Peyer's patch (tissue), 4 donors: ENCODE results near the gene SETDB1. TPM values are rescaled to one million over a fixed set of nuclear protein-coding genes. Genes with fewer than 3 reads are reported as not detected.

ENCODE experiments used
- DNase-seq, 3 donors: peaks; one replicate each; pipeline ENCODE4 v3.0.0-alpha.2; 2017 to 2019
- H3K27ac ChIP-seq, 4 donors: fragments of 200-600 bp; sonication (generic); one replicate each; pipeline ENCODE4 v1.5.1; 2016 to 2019
- H3K27me3 ChIP-seq, 2 donors: fragments of 200-600 bp; sonication (generic); one replicate each; pipeline ENCODE4 v1.5.1; 2019
- H3K36me3 ChIP-seq, 3 donors: fragments of 200-600 bp; sonication (generic); one replicate each; pipeline ENCODE4 v1.5.1; 2016 to 2019
- H3K4me1 ChIP-seq, 4 donors: fragments of 200-600 bp; sonication (generic); one replicate each; pipeline ENCODE4 v1.5.1; 2016 to 2019
- H3K4me3 ChIP-seq, 4 donors: fragments of 200-600 bp; sonication (generic); 1 replicate in 3 of 4; 2 replicates in 1 of 4; pipeline ENCODE4 v1.5.1; 2016 to 2019; ENCODE audit warnings: mild to moderate bottlenecking in 1 of 4
- H3K9me3 ChIP-seq, 4 donors: fragments of 200-600 bp; sonication (generic); one replicate each; pipeline ENCODE4 v1.5.1; 2016 to 2019; ENCODE audit warnings: mild to moderate bottlenecking in 1 of 4
- POLR2A ChIP-seq, 2 donors: fragments of 450-650 bp; IDR thresholded peaks; one replicate each; pipeline ENCODE4 v1.5.1; 2017; ENCODE audit warnings: antibody characterized with exemption in 2 of 2, mild to moderate bottlenecking in 2 of 2, moderate library complexity in 2 of 2
- total RNA-seq, 4 donors: library from RNA; depleted of rRNA; stranded (reverse); fragments of >200 nt; gene quantifications; one replicate each; pipeline ENCODE4 v1.1.0, GENCODE V29; 2016
- TF ChIP-seq, protein P1 (sequence below), 6 experiments: fragments of 450-650 bp in 4 of 6; fragments of 200-600 bp in 2 of 6; sonication (generic) in 1 of 6; IDR thresholded peaks; one replicate each; pipeline ENCODE4 v1.5.1; 2017 to 2019; ENCODE audit warnings: antibody characterized with exemption in 6 of 6, mild to moderate bottlenecking in 3 of 6, moderate library complexity in 1 of 6

The SETDB1 gene
- total RNA-seq, 4 donors from 2014 or later = 28.2 to 106 (median 61.5) TPM

- Histone ChIP-seq H3K27me3 (no peaks in the 10 kb centered on the region), H3K9me3 (no peaks in the 10 kb centered on the region), H3K27ac (peak overlapping the region; percentile 17 to 67 (median 24)), H3K4me3 (no peak overlapping the region), H3K4me1 (peaks cover 2 to 51% (median 21%) of the 10 kb centered on the region in 4 donors), H3K36me3 (no peaks in the 10 kb centered on the region)
- DNase-seq = peak; percentile 79 to 95 (median 92)
- peak; percentile 19 to 55 for TF ChIP-seq POLR2A (IDR thresholded peaks at IDR 0.05)
- TF ChIP-seq, protein P1, sequence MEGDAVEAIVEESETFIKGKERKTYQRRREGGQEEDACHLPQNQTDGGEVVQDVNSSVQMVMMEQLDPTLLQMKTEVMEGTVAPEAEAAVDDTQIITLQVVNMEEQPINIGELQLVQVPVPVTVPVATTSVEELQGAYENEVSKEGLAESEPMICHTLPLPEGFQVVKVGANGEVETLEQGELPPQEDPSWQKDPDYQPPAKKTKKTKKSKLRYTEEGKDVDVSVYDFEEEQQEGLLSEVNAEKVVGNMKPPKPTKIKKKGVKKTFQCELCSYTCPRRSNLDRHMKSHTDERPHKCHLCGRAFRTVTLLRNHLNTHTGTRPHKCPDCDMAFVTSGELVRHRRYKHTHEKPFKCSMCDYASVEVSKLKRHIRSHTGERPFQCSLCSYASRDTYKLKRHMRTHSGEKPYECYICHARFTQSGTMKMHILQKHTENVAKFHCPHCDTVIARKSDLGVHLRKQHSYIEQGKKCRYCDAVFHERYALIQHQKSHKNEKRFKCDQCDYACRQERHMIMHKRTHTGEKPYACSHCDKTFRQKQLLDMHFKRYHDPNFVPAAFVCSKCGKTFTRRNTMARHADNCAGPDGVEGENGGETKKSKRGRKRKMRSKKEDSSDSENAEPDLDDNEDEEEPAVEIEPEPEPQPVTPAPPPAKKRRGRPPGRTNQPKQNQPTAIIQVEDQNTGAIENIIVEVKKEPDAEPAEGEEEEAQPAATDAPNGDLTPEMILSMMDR (IDR thresholded peaks at IDR 0.05) = no peak
Measured at GRCh38 chr1:150976879-150977694, 50.9 kb downstream of the SETDB1 start.

- Histone ChIP-seq H3K4me1 (peaks cover 4 to 37% (median 8%) of the 10 kb centered on the region in 4 donors), H3K27ac (peak overlapping the region in 3 of 4 donors; percentile 25 to 57 (median 50)), H3K4me3 (peak overlapping the region; percentile 15 to 26 (median 26)), H3K27me3 (no peaks in the 10 kb centered on the region), H3K36me3 (no peaks in the 10 kb centered on the region), H3K9me3 (no peaks in the 10 kb centered on the region)
- TF ChIP-seq, protein P1 (IDR thresholded peaks at IDR 0.05) = peak; percentile 98 to 100 (median 99)
- peak in 1 of 2 donors; percentile 21 for TF ChIP-seq POLR2A (IDR thresholded peaks at IDR 0.05)
- DNase-seq = peak; percentile 81 to 96 (median 92)
Measured at GRCh38 chr1:150979092-150980056, 53.2 kb downstream of the SETDB1 start.

GRCh38 chr1:150981177-150981804 lies 55.1 kb downstream of the SETDB1 start:
- Histone ChIP-seq H3K36me3 (no peaks in the 10 kb centered on the region), H3K4me3 (no peak overlapping the region), H3K27me3 (no peaks in the 10 kb centered on the region), H3K27ac (peak overlapping the region in 1 of 4 donors; percentile 40), H3K4me1 (peaks cover 4 to 35% (median 6%) of the 10 kb centered on the region in 4 donors), H3K9me3 (no peaks in the 10 kb centered on the region)
- TF ChIP-seq, protein P1 (IDR thresholded peaks at IDR 0.05) = no peak
- no peak for TF ChIP-seq POLR2A (IDR thresholded peaks at IDR 0.05)
- no peak for DNase-seq

- H3K36me3 ChIP-seq = no peaks in the 10 kb centered on the region
- DNase-seq = peak in 2 of 3 donors; percentile 73 to 74
- no peaks in the 10 kb centered on the region for H3K27me3 ChIP-seq
- H3K4me1 ChIP-seq = peaks cover 4 to 27% (median 5%) of the 10 kb centered on the region in 4 donors
- H3K4me3 ChIP-seq = no peak within 1 kb of the TSS
- TF ChIP-seq, protein P1 (IDR thresholded peaks at IDR 0.05) = no peak
- TF ChIP-seq POLR2A (IDR thresholded peaks at IDR 0.05) = no peak
- H3K27ac ChIP-seq = peak within 1 kb of the TSS in 1 of 4 donors; percentile 40
- H3K9me3 ChIP-seq = no peaks in the 10 kb centered on the region
Measured at GRCh38 chr1:150981805-150982712, 55.9 kb downstream of the SETDB1 start, which contains the start of gene ANXA9. TSS of gene ANXA9 (plus strand) at chr1:150982292. CDS start at chr1:150983106, 814 bp downstream.
